SU-DHL-6 (cell line): Measurements from ENCODE around the gene MOV10.
A peak's percentile ranks its signal among the peaks of the same experiment; 100 is the strongest.

Source experiments
- H2AFZ ChIP-seq: fragments of 200-600 bp; sonication (generic); 2 replicates; pipeline ENCODE4 v1.6.1; 2014; ENCODE audit warnings: low read depth, mild to moderate bottlenecking, moderate library complexity, mixed read lengths, antibody characterized with exemption, low read length; ENCODE audit not compliant: severe bottlenecking
- H3F3A ChIP-seq: fragments of 200-600 bp; shearing (Covaris generic); 2 replicates; pipeline ENCODE4 v1.6.0; 2016; ENCODE audit warnings: antibody characterized with exemption, mild to moderate bottlenecking; ENCODE audit not compliant: insufficient read depth
- H3K27ac ChIP-seq: fragments of 200-600 bp; sonication (generic); 2 replicates; pipeline ENCODE4 v1.5.1; 2016; ENCODE audit warnings: low read depth, mild to moderate bottlenecking, low read length, moderate library complexity, mixed read lengths
- H3K27me3 ChIP-seq: fragments of 200-600 bp; sonication (generic), shearing (Covaris generic); 2 replicates; pipeline ENCODE4 v1.6.0; 2014; ENCODE audit warnings: mild to moderate bottlenecking, low read length
- H3K36me3 ChIP-seq: fragments of 200-600 bp; sonication (generic); 2 replicates; pipeline ENCODE4 v1.6.1; 2014; ENCODE audit warnings: mild to moderate bottlenecking, low read length, mixed read lengths
- H3K4me2 ChIP-seq: fragments of 300-600, 200-600 bp; shearing (Covaris generic), sonication (generic); 2 replicates; pipeline ENCODE4 v1.6.0; 2014; ENCODE audit warnings: low read length, low read depth, mild to moderate bottlenecking; ENCODE audit not compliant: poor library complexity, severe bottlenecking
- H3K4me3 ChIP-seq: fragments of 200-600 bp; sonication (generic); 2 replicates; pipeline ENCODE4 v1.5.1; 2014; ENCODE audit warnings: antibody characterized with exemption, low read length, mild to moderate bottlenecking, mixed read lengths; ENCODE audit not compliant: insufficient read depth, poor library complexity, severe bottlenecking
- H3K79me2 ChIP-seq: fragments of 200-600 bp; sonication (generic); 2 replicates; pipeline ENCODE4 v1.6.1; 2014; ENCODE audit warnings: mild to moderate bottlenecking, low read length, moderate library complexity; ENCODE audit not compliant: insufficient read depth
- H3K9ac ChIP-seq: fragments of 200-600 bp; sonication (generic); 2 replicates; pipeline ENCODE4 v1.7.0; 2014; ENCODE audit warnings: mild to moderate bottlenecking, low read length
- H3K9me2 ChIP-seq: fragments of 200-600 bp; sonication (generic); replicated peaks from 2 replicates; pipeline ENCODE4 v1.6.1; 2014; ENCODE audit warnings: low read length; ENCODE audit not compliant: insufficient read depth
- H3K9me3 ChIP-seq: fragments of 200-600 bp; sonication (generic); 2 replicates; pipeline ENCODE4 v1.6.1; 2014; ENCODE audit warnings: low read length, mixed read lengths; ENCODE audit not compliant: insufficient read depth
- H4K20me1 ChIP-seq: fragments of 200-600 bp; sonication (generic); 2 replicates; pipeline ENCODE4 v1.6.1; 2014; ENCODE audit warnings: low read depth, mild to moderate bottlenecking, antibody characterized with exemption, low read length, moderate library complexity, mixed read lengths
- CTCF ChIP-seq: fragments of 200-600 bp; sonication (generic); IDR thresholded peaks from one replicate; pipeline ENCODE4 v1.5.1; 2017; ENCODE audit warnings: antibody characterized with exemption, mild to moderate bottlenecking, low read length, moderate library complexity; ENCODE audit not compliant: insufficient read depth, poor library complexity, severe bottlenecking
- EZH2phosphoT487 ChIP-seq: fragments of 200-600 bp; sonication (generic), shearing (Covaris generic); conservative IDR thresholded peaks from 2 replicates; pipeline ENCODE4 v1.6.1; 2018; ENCODE audit warnings: mild to moderate bottlenecking, antibody characterized with exemption, low read length, moderate library complexity, mixed read lengths

MOV10 gene

GRCh38 chr1:112706505-112707220, 32.2 kb downstream of the MOV10 start, which contains the start of gene RHOC:
RHOC (minus strand) TSS chr1:112707127; CDS start chr1:112703799, 3,328 bp downstream.
- Histone ChIP-seq H3K27me3 (no peaks in the 10 kb centered on the region), H3F3A (no peaks in the 10 kb centered on the region), H3K9ac (peak within 1 kb of the TSS; percentile 48; the same call in 1 of the 2 replicates), H2AFZ (no peak within 1 kb of the TSS), H3K36me3 (no peaks in the 10 kb centered on the region), H3K27ac (no peak within 1 kb of the TSS), H3K9me3 (no peaks in the 10 kb centered on the region), H3K4me2 (peak within 1 kb of the TSS; percentile 65), H3K4me3 (peak within 1 kb of the TSS; percentile 61), H3K9me2 (no peaks in the 10 kb centered on the region), H3K79me2 (no peaks in the 10 kb centered on the region), H4K20me1 (no peaks in the 10 kb centered on the region)
- no peak for TF ChIP-seq CTCF
- TF ChIP-seq EZH2phosphoT487 = no peak

- H4K20me1 ChIP-seq = no peaks in the 10 kb centered on the region
- no peaks in the 10 kb centered on the region for H3F3A ChIP-seq
- H3K36me3 ChIP-seq = no peaks in the 10 kb centered on the region
- H3K9me3 ChIP-seq = no peaks in the 10 kb centered on the region
- no peaks in the 10 kb centered on the region for H3K79me2 ChIP-seq
- peak overlapping the region; percentile 61 for H3K4me3 ChIP-seq
- H3K4me2 ChIP-seq = peak overlapping the region; percentile 65
- no peaks in the 10 kb centered on the region for H3K27me3 ChIP-seq
- H3K9me2 ChIP-seq = no peaks in the 10 kb centered on the region
- peak overlapping the region; percentile 48; the same call in 1 of the 2 replicates for H3K9ac ChIP-seq
- H3K27ac ChIP-seq = no peak overlapping the region
- TF ChIP-seq CTCF (peak; percentile 55), EZH2phosphoT487 (no peak)
- no peak overlapping the region for H2AFZ ChIP-seq
Observed at GRCh38 chr1:112707221-112708001, 33.0 kb downstream of the MOV10 start.

- no peaks in the 10 kb centered on the region for H3K9me3 ChIP-seq
- TF ChIP-seq CTCF = no peak
- TF ChIP-seq EZH2phosphoT487 = no peak
- H3K4me3 ChIP-seq = no peak overlapping the region
- H3K27me3 ChIP-seq = no peaks in the 10 kb centered on the region
- H3K27ac ChIP-seq = no peak overlapping the region
- H3K79me2 ChIP-seq = no peaks in the 10 kb centered on the region
- no peak overlapping the region for H3K9ac ChIP-seq
- no peak overlapping the region for H2AFZ ChIP-seq
- H3F3A ChIP-seq = peaks cover 2% of the 10 kb centered on the region; the same call in 1 of the 2 replicates
- H4K20me1 ChIP-seq = no peaks in the 10 kb centered on the region
- peak overlapping the region; percentile 65 for H3K4me2 ChIP-seq
- no peaks in the 10 kb centered on the region for H3K36me3 ChIP-seq
- H3K9me2 ChIP-seq = no peaks in the 10 kb centered on the region
Observed at GRCh38 chr1:112708002-112708448, 33.6 kb downstream of the MOV10 start.
